T-helper 22 cell (primary cell): ENCODE data around the gene TMEM184A.
"Not testable (repeated sequence)": the region's sequence is repeated elsewhere in the genome, so short reads cannot be mapped to it uniquely, and the experiment has no call there.

Experiments used
- DNase-seq: peaks from one replicate; pipeline ENCODE4 v3.0.0-alpha.2; 2020; ENCODE audit warnings: low read depth

The TMEM184A gene

GRCh38 chr7:1523208-1523607 is 32.8 kb downstream of the TMEM184A start:
- DNase-seq: no peak

GRCh38 chr7:1521456-1521855 is 34.5 kb downstream of the TMEM184A start:
- DNase-seq: no peak

GRCh38 chr7:1520539-1521234 is 35.3 kb downstream of the TMEM184A start:
- DNase-seq: no peak

GRCh38 chr7:1519322-1519922 is 36.6 kb downstream of the TMEM184A start:
- not testable (repeated sequence) for DNase-seq

GRCh38 chr7:1516586-1517251 is 39.3 kb downstream of the TMEM184A start:
- no peak for DNase-seq

GRCh38 chr7:1515509-1515967 is 40.5 kb downstream of the TMEM184A start:
- not testable (repeated sequence) for DNase-seq

- DNase-seq: no peak
Measured at GRCh38 chr7:1514995-1515401, 41.0 kb downstream of the TMEM184A start.

GRCh38 chr7:1514407-1514806 is 41.6 kb downstream of the TMEM184A start:
- no peak for DNase-seq

GRCh38 chr7:1513657-1514095 is 42.3 kb downstream of the TMEM184A start:
- DNase-seq: no peak

GRCh38 chr7:1512781-1513656 is 43.0 kb downstream of the TMEM184A start:
- DNase-seq: no peak

GRCh38 chr7:1511444-1512422 is 44.3 kb downstream of the TMEM184A start:
- no peak for DNase-seq

GRCh38 chr7:1510780-1511154 is 45.2 kb downstream of the TMEM184A start:
- DNase-seq: no peak

- no peak for DNase-seq
Measured at GRCh38 chr7:1509226-1509625, 46.8 kb downstream of the TMEM184A start.

- DNase-seq: no peak
Measured at GRCh38 chr7:1508277-1508758, 47.7 kb downstream of the TMEM184A start.

GRCh38 chr7:1505731-1506550 is 50.1 kb downstream of the TMEM184A start:
- DNase-seq: no peak

- peak; percentile 84 for DNase-seq
Measured at GRCh38 chr7:1503816-1504775, 51.9 kb downstream of the TMEM184A start, which contains the start of gene INTS1. INTS1 (minus strand) TSS chr7:1504389; CDS start chr7:1503960, 429 bp downstream.

- DNase-seq: no peak
Measured at GRCh38 chr7:1503390-1503789, 52.6 kb downstream of the TMEM184A start.

GRCh38 chr7:1502845-1503244 is 53.2 kb downstream of the TMEM184A start:
- DNase-seq: no peak
